Uterus (tissue), 4 donors: ENCODE results near the gene MAPK9. TPM values are rescaled to one million over a fixed set of nuclear protein-coding genes. Genes with fewer than 3 reads are reported as not detected.
"Not testable (repeated sequence)": the region's sequence is repeated elsewhere in the genome, so short reads cannot be mapped to it uniquely, and the experiment has no call there.

Experiments
- DNase-seq, 2 donors: peaks; one replicate each; pipeline ENCODE4 v3.0.0-alpha.2; 2019 to 2020
- H3K27ac ChIP-seq, 2 donors: fragments of 200-600 bp; sonication (generic); 1 replicate in 1 of 2; 2 replicates in 1 of 2; pipeline ENCODE4 v1.5.1; 2016 to 2018
- H3K27me3 ChIP-seq, 2 donors: fragments of 200-600 bp; sonication (generic); one replicate each; pipeline ENCODE4 v1.5.1; 2018 to 2019; ENCODE audit warnings: control low read depth in 1 of 2
- H3K36me3 ChIP-seq, 2 donors: fragments of 200-600 bp; sonication (generic); one replicate each; pipeline ENCODE4 v1.5.1; 2019; ENCODE audit warnings: control low read depth in 1 of 2
- H3K4me1 ChIP-seq, 2 donors: fragments of 200-600 bp; sonication (generic); one replicate each; pipeline ENCODE4 v1.5.1; 2018 to 2019; ENCODE audit warnings: control low read depth in 1 of 2
- H3K4me3 ChIP-seq, 2 donors: fragments of 200-600 bp; sonication (generic); 1 replicate in 1 of 2; 2 replicates in 1 of 2; pipeline ENCODE4 v1.5.1; 2018 to 2019; ENCODE audit warnings: mild to moderate bottlenecking in 1 of 2
- H3K9me3 ChIP-seq, 2 donors: fragments of 200-600 bp; sonication (generic); one replicate each; pipeline ENCODE4 v1.5.1; 2019; ENCODE audit warnings: control low read depth in 1 of 2
- POLR2A ChIP-seq, 2 donors: fragments of 450-650 bp; IDR thresholded peaks; one replicate each; pipeline ENCODE4 v1.6.1; 2016; ENCODE audit warnings: antibody characterized with exemption in 2 of 2, mild to moderate bottlenecking in 1 of 2, moderate library complexity in 1 of 2
- intact Hi-C: fragments of 100-400 bp; cut with DNase I; formaldehyde crosslinking; loops from one replicate; pipeline ENCODE4 v1.15.1; 2023; ENCODE audit warnings: low total_unique reads
- total RNA-seq, 4 donors: library from RNA; depleted of rRNA in 3 of 4; stranded (reverse); fragments of >200 nt in 3 of 4; gene quantifications; one replicate each; pipeline versions ENCODE4 v1.1.0 to v1.2.4, GENCODE V29; 2014 to 2023
- TF ChIP-seq, protein P1 (sequence below), 4 experiments: fragments of 200-600 bp in 2 of 4; fragments of 450-650 bp in 2 of 4; sonication (generic) in 2 of 4; IDR thresholded peaks; one replicate each; pipeline ENCODE4 v1.5.1; 2016 to 2019; ENCODE audit warnings: antibody characterized with exemption in 4 of 4, mild to moderate bottlenecking in 2 of 4, moderate library complexity in 1 of 4
- donor health status: DM: yes; HTN: yes; CAD: no.

Gene MAPK9
- total RNA-seq, 4 donors from 2014 or later = 9.2 to 45.1 (median 33.3) TPM

GRCh38 chr5:180211761-180212035, 80.2 kb downstream of the MAPK9 start:
- H3K9me3 ChIP-seq = no peaks in the 10 kb centered on the region
- intact Hi-C loops = no loop called here
- DNase-seq = no peak
- peaks cover 0 to 4% of the 10 kb centered on the region in 2 donors for H3K4me1 ChIP-seq
- H3K36me3 ChIP-seq = no peaks in the 10 kb centered on the region
- H3K27ac ChIP-seq = no peak overlapping the region
- no peak overlapping the region for H3K4me3 ChIP-seq
- peaks cover 0 to 7% of the 10 kb centered on the region in 2 donors for H3K27me3 ChIP-seq
- TF ChIP-seq, protein P1, sequence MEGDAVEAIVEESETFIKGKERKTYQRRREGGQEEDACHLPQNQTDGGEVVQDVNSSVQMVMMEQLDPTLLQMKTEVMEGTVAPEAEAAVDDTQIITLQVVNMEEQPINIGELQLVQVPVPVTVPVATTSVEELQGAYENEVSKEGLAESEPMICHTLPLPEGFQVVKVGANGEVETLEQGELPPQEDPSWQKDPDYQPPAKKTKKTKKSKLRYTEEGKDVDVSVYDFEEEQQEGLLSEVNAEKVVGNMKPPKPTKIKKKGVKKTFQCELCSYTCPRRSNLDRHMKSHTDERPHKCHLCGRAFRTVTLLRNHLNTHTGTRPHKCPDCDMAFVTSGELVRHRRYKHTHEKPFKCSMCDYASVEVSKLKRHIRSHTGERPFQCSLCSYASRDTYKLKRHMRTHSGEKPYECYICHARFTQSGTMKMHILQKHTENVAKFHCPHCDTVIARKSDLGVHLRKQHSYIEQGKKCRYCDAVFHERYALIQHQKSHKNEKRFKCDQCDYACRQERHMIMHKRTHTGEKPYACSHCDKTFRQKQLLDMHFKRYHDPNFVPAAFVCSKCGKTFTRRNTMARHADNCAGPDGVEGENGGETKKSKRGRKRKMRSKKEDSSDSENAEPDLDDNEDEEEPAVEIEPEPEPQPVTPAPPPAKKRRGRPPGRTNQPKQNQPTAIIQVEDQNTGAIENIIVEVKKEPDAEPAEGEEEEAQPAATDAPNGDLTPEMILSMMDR (IDR thresholded peaks at IDR 0.05) = no peak
- no peak for TF ChIP-seq POLR2A (IDR thresholded peaks at IDR 0.05)

DNA sequence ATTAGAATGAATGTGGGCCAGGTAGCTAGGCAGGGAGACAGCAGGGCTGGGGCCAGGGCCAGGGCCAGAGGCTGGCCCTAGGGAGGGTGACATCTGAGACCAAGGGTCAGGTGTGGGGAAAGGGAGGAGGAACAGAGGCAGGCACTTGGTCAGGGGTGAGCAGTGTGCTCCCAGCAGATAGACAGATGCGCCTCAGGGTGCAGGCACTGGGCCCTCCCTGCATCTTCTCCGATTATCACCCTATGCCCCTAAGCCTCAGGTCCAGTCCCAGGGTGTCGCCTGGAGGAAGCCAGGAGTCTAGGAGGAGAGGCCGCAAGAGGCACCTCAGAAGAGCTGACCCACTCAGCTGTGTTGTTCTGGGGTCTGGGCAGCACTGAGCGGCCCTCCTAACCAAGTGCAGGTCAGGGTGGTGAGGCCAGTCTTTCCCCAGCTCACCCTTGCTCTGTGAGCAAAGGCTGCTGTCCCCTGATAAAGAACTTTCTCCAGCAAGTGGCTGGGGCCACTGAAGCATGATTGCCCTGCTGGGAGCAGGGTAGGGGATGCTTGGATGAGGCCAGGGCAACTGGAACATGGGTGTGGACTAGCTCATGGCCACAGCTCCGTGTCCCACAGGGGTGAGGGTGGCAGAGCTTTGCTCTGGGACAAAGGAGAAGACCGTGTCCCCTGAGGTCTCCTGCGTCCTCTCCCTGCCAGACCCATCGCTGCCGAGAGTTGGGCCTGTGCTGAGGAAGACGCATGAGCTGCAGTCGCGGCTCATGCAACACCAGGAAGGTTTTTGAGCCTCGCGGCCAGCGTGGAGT, 80.7 kb downstream of the MAPK9 start:
- intact Hi-C loops = no loop called here
- no peak for DNase-seq
- H3K27me3 ChIP-seq = peaks cover 0 to 7% of the 10 kb centered on the region in 2 donors

GRCh38 chr5:180210077-180210476, 81.8 kb downstream of the MAPK9 start:
- intact Hi-C loops, H3K27me3 ChIP-seq, H3K4me1 ChIP-seq, H3K36me3 ChIP-seq, H3K4me3 ChIP-seq, H3K27ac ChIP-seq, DNase-seq, H3K9me3 ChIP-seq: not testable (repeated sequence)

More for the DNA sequence above, 80.7 kb downstream of the MAPK9 start:
- no peak for TF ChIP-seq POLR2A (IDR thresholded peaks at IDR 0.05)
- TF ChIP-seq, protein P1 (IDR thresholded peaks at IDR 0.05) = no peak
- H3K9me3 ChIP-seq = no peaks in the 10 kb centered on the region
- no peak overlapping the region for H3K4me3 ChIP-seq
- H3K36me3 ChIP-seq = no peaks in the 10 kb centered on the region
- H3K27ac ChIP-seq = no peak overlapping the region
- H3K4me1 ChIP-seq = peaks cover 0 to 4% of the 10 kb centered on the region in 2 donors

DNA sequence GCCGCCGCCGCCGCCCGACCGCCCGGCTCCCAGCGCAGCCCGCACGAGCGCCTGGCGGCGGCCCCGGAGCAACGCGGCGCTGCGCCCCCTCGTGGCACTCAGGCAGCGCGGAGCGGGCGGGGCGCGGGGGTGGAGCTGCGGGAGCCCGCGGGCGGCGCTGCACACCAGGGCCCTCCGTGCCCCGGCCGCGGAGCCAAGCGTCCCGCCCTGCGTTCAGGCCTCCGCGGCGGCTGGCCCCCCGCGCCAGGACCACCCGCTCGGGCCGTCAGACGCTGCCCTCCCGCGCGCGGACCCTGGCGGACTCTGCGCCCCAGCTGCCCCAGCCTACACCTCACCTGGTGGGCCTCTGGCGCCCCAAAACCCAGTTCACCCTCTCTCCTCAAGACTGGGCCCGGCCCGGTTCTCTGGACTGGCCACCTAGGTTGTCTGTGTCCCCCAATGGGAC, 82.7 kb downstream of the MAPK9 start, which contains the start of gene RASGEF1C:
RASGEF1C (minus strand) TSS at position 75 of the 445 bp plus-strand sequence. CDS start 71,159 bp downstream, outside the sequence.
- no peaks in the 10 kb centered on the region for H3K9me3 ChIP-seq
- peaks cover 0 to 4% of the 10 kb centered on the region in 2 donors for H3K4me1 ChIP-seq
- peak in 1 of 2 donors; percentile 38 for DNase-seq
- H3K27ac ChIP-seq = no peak within 1 kb of the TSS
- peak within 1 kb of the TSS in 1 of 2 donors; percentile 20 for H3K4me3 ChIP-seq
- intact Hi-C loops = no loop called here
- peaks cover 0 to 7% of the 10 kb centered on the region in 2 donors for H3K27me3 ChIP-seq
- H3K36me3 ChIP-seq = no peaks in the 10 kb centered on the region
- TF ChIP-seq, protein P1 (IDR thresholded peaks at IDR 0.05) = peak in 3 of 4 experiments; percentile 31 to 71 (median 66)
- TF ChIP-seq POLR2A (IDR thresholded peaks at IDR 0.05) = no peak

- H3K27me3 ChIP-seq = peaks cover 0 to 7% of the 10 kb centered on the region in 2 donors
- no peak for TF ChIP-seq POLR2A (IDR thresholded peaks at IDR 0.05)
- TF ChIP-seq, protein P1 (IDR thresholded peaks at IDR 0.05) = no peak
- peaks cover 0 to 4% of the 10 kb centered on the region in 2 donors for H3K4me1 ChIP-seq
- H3K4me3 ChIP-seq = peak overlapping the region in 1 of 2 donors; percentile 20
- intact Hi-C loops = no loop called here
- no peak for DNase-seq
- H3K9me3 ChIP-seq = no peaks in the 10 kb centered on the region
- H3K27ac ChIP-seq = no peak overlapping the region
- H3K36me3 ChIP-seq = no peaks in the 10 kb centered on the region
Measured at GRCh38 chr5:180208435-180209081, 83.3 kb downstream of the MAPK9 start.
